Upper lobe of left lung (tissue), 4 donors: ENCODE results near the gene ADAM17.

Source experiments
- EP300 ChIP-seq, 4 donors: sonication (generic); formaldehyde crosslinking; IDR thresholded peaks; one replicate each; pipeline ENCODE4 v1.5.1; 2017; ENCODE audit warnings: antibody characterized with exemption in 4 of 4, control low read depth in 2 of 4
- POLR2A ChIP-seq, 4 donors: fragments of 450-650 bp; IDR thresholded peaks; one replicate each; pipeline ENCODE4 v1.5.1; 2016 to 2017; ENCODE audit warnings: antibody characterized with exemption in 4 of 4, mild to moderate bottlenecking in 2 of 4
- POLR2AphosphoS5 ChIP-seq, 2 donors: sonication (generic); formaldehyde crosslinking; IDR thresholded peaks; one replicate each; pipeline ENCODE4 v1.5.1; 2017; ENCODE audit warnings: antibody characterized with exemption in 2 of 2
- TF ChIP-seq, protein P1 (sequence below), 6 experiments: fragments of 450-650 bp in 4 of 6; fragments of 200-600 bp in 2 of 6; sonication (generic) in 2 of 6; IDR thresholded peaks; one replicate each; pipeline ENCODE4 v1.5.1; 2016 to 2019; ENCODE audit warnings: antibody characterized with exemption in 6 of 6

DNA sequence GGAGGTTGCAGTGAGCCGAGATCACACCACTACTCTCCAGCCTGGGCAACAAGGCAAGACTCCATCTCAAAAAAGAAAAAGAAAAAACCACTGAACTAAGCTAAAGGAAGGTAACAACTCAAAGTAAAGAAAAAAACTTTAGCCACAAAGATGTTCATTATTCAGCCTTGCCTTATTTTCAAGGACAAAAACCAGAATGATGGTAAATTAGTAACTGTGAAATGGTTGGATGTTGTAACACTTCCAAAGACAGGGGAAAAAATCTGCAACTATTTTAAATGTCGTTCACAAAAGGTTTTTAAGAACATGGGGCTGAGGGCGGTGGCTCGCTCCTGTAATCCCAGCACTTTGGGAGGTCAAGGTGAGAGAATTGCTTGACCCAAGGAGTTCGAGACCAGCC is 10.1 kb downstream of the ADAM17 start:
- TF ChIP-seq, protein P1, sequence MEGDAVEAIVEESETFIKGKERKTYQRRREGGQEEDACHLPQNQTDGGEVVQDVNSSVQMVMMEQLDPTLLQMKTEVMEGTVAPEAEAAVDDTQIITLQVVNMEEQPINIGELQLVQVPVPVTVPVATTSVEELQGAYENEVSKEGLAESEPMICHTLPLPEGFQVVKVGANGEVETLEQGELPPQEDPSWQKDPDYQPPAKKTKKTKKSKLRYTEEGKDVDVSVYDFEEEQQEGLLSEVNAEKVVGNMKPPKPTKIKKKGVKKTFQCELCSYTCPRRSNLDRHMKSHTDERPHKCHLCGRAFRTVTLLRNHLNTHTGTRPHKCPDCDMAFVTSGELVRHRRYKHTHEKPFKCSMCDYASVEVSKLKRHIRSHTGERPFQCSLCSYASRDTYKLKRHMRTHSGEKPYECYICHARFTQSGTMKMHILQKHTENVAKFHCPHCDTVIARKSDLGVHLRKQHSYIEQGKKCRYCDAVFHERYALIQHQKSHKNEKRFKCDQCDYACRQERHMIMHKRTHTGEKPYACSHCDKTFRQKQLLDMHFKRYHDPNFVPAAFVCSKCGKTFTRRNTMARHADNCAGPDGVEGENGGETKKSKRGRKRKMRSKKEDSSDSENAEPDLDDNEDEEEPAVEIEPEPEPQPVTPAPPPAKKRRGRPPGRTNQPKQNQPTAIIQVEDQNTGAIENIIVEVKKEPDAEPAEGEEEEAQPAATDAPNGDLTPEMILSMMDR (IDR thresholded peaks at IDR 0.05), result no peak
- TF ChIP-seq POLR2AphosphoS5 (IDR thresholded peaks at IDR 0.05) (no peak), EP300 (IDR thresholded peaks at IDR 0.05) (no peak), POLR2A (IDR thresholded peaks at IDR 0.05) (no peak)
